Head of caudate nucleus (tissue), 42 donors: ENCODE measurements around the gene FAM169A.
"Not testable (repeated sequence)": the region's sequence is repeated elsewhere in the genome, so short reads cannot be mapped to it uniquely, and the experiment has no call there.

ENCODE experiments used
- DNase-seq, 42 donors: peaks; one replicate each; pipeline versions ENCODE4 v3.0.0 to v3.0.0-alpha.2; 2020 to 2021; ENCODE audit warnings: mixed read lengths in 7 of 42
- intact Hi-C: fragments of 100-400 bp; cut with DNase I; formaldehyde crosslinking; loops from one replicate; pipeline ENCODE4 v1.15.0; 2022

Gene FAM169A

DNA sequence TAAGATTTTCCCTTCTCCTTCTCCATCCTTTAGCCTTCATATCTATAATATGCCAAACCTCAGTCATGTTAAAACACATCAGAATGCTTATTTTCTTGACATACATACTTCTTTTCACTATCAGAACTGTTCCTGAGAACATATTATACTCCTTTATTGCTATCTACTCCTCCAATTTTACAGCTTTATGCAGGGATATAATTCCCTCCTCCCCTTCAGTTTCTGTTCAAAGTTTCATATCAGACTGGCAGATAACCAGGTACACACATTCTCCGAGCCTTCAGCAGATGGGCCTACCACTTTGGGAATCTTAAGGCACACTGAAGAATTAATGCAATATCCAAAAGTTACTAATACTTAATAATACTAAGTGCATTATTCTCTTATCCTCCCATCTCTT is 29.1 kb downstream of the FAM169A start:
- intact Hi-C loops, result no loop called here
- no peak for DNase-seq

DNA sequence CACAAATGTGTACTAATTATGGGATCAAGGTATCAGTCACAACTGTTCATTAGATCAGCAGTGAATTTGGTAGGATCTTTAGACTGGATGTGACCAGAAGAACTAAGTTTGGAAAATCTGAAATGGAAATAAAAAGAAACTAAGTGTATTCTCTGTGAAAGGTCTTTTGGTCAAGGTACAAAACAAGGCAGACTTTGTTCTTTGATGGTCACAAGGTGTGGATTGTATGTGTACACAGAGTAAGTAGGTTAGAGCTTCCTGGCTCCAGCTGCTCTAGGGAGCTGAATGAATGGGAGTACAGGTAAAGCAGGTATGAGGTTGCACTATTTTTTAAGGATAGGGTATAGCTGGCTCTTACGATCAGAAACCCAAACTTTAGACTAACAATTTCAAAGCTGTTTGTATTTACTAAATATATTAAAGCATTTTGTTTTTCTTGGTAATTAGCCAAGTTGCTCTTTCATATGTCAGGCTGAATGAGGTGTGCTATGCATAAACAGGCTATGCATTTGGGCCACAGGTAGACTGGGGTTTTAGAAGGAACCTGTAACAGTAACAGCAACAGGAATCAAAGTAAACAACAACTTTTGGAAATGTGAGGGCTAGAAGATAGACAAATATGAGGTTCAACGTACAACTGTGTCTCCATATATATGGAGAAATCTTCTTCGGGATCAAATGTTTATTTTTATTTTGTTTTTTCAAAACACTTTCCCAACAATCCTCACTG is 32.5 kb downstream of the FAM169A start:
- intact Hi-C loops, result no loop called here
- DNase-seq, result no peak

DNA sequence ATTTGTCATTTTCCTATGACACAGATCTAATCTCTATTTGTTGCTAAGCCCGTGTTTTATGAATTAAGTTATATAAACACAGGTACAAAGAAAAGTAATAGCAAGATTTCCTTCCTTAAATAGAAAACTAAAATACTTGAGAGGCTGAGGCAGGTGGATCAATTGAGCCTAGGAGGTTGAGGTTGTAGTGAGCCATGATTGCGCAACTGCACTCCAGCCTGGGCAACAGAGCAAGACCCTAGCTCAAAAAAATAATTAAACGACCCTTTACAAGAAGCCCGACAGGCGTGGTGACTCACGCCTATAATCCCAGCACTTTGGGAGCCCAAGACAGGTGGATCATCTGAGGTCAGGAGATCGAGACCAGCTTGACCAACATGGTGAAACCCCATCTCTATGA is 36.8 kb downstream of the FAM169A start:
- intact Hi-C loops, result no loop called here
- no peak for DNase-seq

DNA sequence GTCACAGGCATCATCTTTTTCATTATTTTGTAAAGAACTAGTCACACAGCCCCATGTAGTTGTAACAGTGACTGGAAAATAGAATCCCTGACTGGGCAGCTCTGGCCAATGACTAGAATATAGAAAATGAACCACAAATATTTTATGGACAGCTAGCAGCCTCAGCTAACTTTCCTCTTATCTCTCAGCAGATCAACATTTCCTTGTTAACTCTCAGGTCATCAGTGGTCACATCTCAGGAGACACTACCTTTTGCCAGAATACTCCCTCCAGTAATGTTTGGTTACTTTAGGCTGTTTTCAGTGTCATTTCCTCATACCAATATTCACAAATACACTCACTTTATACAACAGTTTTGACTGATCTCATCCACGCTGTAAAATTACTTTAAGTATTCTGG is 43.9 kb downstream of the FAM169A start:
- no peak for DNase-seq
- intact Hi-C loops, result no loop called here

DNA sequence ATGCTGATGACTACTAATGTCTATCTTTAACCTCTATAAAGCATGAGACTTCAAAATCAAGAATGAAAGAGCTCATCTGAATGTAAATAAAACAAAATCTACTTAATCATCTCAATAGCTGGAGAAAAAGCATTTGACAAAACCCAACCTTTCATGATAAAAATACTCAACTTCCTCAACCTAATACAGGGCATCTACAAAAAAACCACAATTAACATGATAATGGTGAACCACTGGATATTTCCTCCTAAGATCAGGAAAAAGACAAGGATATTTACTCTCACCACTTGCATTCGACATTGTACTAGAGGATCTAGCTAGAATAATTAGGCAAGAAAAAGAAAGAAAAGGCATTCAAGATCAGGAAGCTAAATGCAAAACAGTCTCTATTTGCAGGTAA is 49.3 kb downstream of the FAM169A start:
- intact Hi-C loops, result no loop called here
- DNase-seq, result no peak

DNA sequence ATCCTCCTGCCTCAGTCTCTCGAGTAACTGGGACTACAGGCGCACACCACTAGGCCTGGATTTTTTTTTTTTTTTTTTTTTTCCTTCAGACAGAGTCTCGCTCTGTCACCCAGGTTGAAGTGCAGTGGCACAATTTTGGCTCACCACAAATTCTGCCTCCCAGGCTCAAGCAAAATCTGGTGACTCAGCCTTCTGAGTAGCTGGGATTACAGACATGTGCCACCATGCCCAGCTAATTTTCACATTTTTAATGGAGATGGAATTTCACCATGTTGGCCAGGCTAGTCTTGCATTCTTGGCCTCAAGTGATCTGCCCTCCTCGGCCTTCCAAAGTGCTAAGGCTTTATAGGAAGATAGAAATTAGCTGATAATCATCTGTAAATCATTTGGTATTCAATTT is 55.3 kb downstream of the FAM169A start:
- no peak for DNase-seq
- intact Hi-C loops, result no loop called here

DNA sequence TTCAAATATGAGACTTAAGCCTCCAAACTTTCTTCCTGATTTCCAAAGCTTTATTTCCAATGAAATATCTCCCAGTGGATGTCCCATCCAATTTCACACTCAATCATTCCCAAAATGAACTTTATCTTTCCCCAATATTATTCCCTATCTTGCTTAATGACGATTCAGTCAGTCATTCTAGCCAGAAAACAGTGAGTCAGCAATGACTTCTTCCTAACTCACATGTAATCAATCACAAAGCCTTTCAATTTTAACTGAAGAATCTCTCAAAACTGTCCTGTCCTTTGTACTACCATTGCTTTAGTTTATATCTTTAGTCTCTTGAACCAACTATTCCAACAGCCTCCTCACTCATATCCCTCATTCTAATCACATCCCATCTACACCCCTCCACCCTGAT is 64.2 kb downstream of the FAM169A start:
- no peak for DNase-seq
- intact Hi-C loops, result no loop called here

DNA sequence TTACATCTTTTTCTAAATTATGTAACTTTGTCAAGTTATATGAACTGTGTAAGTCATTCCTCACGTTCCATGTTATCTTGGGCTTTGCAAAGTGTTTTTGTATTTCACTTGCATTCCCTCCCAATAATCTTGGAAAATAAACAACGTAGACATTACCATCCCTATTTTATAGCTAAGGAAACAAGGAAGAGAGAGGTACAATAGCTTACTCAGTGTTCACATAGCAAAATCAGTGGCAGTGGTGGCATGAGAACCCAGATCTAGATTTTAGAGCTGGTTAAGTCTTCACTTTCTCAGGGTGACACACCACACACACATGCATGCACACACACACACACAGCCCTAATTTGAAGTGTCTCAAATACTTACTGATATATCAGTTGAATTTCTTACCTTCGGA is 65.0 kb downstream of the FAM169A start:
- DNase-seq, result no peak
- intact Hi-C loops, result no loop called here

DNA sequence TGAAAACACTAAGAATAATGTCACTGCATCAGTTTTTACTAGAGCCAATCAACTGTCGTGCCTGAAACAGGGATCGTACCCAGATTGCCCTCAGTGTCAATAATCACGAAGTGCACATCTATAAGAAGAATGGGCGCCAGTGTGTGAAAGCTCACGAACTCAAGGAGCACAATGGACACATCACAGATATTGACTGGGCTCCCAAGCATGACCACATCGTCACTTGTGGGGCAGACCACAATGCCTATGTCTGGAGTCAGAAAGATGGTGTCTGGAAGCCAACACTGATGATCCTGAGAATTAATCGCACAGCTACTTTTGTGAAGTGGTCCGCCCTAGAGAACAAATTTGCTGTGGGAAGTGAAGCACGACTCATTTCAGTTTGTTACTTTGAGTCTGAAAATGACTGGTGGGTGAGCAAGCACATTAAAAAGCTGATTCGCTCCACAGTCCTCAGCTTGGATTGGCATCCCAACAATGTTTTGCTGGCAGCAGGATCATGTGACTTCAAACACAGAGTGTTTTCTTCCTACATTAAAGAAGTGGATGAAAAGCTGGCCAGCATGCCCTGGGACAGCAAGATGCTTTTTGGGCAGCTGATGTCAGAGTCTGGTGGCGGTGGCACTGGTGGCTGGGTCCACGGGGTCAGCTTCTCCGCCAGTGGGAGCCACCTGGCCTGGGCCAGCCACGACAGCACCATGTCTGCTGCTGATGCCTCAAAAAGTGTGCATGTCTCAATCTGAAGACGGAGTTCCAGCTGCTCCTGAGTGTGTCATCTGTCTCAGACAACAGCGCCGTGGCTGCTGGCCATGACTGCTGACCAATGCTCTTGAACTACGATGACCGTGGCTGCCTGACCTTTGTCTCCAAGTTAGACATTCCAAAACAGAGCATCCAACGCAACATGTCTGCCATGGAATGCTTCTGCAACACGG is 66.9 kb downstream of the FAM169A start:
- intact Hi-C loops, result no loop called here
- peak; percentile 28 to 86 (median 63) for DNase-seq

DNA sequence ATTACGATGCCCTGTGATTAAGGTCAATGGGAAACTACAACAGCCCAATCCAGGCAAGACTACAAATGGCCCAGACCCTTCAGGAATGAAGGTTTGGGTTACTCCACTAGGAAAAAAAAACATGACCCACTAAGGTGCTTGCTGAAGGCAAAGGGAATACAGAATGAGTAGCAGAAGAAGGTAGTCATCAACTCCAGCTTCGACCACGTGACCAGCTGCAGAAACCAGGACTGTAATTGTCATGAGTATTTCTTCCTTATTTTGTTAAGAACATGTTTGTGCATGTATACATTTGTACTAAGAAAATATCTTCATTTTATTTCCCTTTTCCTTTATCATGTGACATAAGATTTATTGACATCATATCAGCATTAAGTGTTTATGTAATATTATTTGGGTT is 74.5 kb downstream of the FAM169A start:
- intact Hi-C loops, DNase-seq: not testable (repeated sequence)

DNA sequence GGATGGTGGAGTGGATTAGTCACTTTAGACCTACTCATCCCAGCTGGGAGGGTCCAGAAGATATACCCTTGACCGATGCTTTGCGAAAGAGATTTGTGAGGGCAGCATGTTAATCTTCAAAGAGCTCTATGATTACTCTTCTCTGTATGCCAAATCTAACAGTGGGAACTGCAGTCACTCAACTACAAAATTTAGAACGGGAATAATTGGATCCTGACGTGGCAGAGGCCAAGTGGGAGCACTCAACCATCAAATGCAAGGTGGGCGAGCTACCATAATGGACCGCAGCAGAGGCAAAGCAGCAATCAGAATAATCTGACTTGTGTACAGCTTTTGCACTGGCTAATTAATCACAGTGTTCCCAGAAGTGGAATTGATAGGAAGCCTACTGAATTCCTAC is 78.8 kb downstream of the FAM169A start:
- intact Hi-C loops, result no loop called here
- DNase-seq, result no peak

DNA sequence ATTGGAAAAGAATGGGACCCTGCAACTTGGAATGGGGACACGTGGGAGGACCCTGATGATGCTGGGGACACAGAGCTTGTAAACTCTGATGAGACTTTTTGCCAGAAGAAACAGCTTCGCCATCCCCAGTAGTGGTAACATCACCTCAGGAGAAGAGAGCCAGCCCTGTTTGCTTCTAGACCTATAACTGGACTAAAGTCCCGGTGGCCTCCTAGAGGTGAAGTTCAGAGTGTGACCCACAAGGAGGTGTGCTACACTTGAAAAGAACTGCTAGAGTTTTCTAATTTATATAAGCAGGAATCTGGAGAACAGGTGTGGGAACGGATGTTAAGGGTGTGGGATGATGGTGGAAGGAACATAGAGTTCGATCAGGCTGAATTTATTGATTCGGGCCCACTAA is 79.3 kb downstream of the FAM169A start:
- DNase-seq, result no peak
- intact Hi-C loops, result no loop called here

DNA sequence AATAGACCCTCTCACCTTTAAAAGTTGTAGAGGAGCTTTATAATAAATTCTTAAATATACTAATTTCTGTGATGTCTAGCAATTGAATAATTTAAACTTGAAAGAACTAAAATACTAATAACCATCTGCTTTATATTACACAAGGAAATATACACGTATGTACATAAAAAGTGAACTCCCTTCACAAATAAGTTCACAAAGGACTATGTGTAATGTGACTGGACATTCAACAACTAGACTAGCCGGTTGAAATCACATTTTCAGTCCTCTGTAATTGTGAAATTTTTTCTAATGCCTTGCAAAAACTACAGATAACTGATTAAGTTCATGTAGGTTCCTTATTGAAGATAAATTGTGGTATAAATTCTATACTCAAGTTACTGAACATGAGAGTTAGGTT is 87.6 kb downstream of the FAM169A start:
- intact Hi-C loops, result no loop called here
- DNase-seq, result no peak

DNA sequence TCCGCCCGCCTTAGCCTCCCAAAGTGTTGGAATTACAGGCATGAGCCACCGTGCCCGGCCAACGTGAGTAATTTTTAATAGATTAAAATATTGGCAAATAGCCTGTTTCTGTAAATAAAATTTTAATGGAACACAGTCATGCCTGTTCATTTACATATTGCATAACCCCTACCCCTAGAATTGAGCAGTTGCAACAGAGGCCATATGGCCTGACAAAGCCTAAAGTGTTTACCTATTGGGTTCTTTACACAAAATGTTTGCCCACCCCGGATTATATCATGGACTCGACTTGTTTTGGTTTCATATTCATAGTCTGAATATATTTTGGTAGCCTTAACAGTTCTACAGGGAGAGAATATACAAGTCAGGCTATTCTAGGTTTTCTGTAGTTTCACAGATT is 93.8 kb downstream of the FAM169A start:
- no peak for DNase-seq
- intact Hi-C loops, result no loop called here

DNA sequence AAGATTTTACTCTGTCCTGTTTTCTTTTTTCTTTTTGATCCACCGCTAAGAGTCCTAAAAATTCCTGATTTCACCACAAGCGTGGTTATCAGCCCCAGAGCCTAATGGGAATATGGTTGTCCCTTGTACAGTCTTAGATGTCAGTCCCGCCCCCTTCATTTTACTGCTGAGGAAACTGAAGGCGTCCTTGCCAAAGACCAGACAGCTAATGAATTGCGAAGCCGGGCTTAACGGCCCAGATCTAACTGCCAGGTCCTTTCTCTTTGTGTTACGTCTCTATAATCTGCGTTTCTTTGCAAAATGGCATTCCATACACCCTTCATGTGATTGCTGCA is 98.6 kb downstream of the FAM169A start:
- peak in 19 of 42 donors; percentile 11 to 67 (median 32) for DNase-seq
- intact Hi-C loops, result loop anchor here (10.0 kb wide), 3 partner anchors 93 to 147 kb away; partner anchors contain the start of gene FAM169A

DNA sequence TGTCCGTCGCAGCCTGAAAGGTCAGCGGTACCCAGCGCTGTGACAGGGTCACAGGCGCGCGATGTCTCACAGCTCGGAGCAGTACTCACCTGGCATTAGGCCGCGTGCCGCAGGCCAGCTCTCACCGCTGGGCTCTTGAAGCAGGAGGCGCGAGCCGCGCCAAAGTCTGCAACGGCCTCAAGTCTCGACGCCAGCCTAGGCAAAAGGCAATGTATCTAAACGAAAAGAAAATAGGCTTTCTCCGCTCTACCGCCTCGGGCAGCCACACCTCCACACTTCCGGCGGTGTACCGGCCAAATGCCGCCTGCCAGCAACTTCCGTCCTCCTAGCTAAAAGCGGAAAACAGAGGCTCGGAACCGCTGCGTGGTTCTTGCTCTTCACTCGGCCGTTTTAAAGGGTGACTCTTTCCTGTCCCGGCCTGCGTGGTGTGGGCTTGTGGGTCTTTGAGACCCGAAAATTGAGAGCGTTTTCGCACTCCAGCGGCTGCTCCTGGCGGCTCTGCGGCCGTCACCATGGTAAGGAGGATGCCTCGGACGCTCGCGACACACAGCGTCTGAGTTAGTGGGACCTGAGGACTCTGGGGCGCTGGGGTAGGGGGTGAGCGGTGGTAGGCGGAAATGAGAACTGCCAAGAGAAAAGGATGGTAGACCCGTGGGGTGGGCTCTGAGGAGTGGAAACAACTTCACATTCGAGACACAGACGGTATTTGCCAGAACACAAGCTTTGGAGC is 99.2 kb downstream of the FAM169A start, which contains the start of the genes GFM2 and NSA2:
Gene GFM2, minus strand, starts transcription at position 269 of the 730 bp plus-strand sequence. CDS start 3,375 bp downstream, outside the sequence.
Gene NSA2, plus strand, starts transcription at position 401 of the 730 bp plus-strand sequence. Its CDS starts 112 bp downstream, at position 513.
- intact Hi-C loops, result loop anchor here (10.0 kb wide), 3 partner anchors 92 to 148 kb away; partner anchors contain the start of gene FAM169A
- peak; percentile 84 to 99 (median 96) for DNase-seq

DNA sequence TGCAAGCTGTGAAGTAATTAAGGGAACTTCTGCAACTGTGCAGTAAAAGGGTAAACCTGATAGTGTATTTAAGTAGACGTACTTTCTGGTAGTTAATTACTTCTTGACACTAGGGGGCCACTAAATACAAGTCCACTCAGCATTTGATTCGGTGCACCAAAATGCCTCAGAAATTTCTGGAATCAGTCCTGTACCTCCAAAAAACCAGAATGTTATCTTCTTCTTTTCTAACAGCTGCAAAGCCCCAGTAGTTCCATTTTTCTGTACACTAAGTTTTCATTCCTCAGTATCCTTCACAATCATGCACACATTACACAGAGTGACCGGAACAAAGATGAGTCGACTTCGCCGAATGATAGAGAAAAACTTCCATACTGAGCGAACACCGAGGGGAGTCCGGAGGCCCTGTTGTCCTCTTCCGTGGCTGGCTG is 99.8 kb downstream of the FAM169A start:
- intact Hi-C loops, result loop anchor here (10.0 kb wide), 3 partner anchors 92 to 148 kb away; partner anchors contain the start of gene FAM169A

DNA sequence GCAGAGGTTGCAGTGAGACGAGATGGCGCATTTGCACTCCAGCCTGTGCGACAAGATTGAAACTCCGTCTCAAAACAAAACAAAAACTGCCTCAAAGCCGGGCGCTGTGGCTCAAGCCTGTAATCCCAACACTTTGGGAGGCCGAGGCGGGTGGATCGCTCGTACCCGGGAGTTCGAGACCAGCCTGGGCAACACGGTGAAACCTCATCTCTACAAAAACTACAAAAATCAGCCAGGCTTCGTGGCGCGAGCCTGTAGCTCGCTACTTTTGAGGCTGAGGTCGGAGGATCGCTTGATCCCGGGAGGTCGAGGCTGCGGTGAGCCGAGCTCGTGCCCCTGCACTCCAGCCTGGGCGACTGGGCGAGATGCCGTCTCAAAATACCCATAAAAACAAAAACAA is 100.3 kb downstream of the FAM169A start:
- intact Hi-C loops, result loop anchor here (10.0 kb wide), 3 partner anchors 91 to 149 kb away; partner anchors contain the start of gene FAM169A
- DNase-seq, result no peak

More for the DNA sequence above, 99.8 kb downstream of the FAM169A start:
- DNase-seq, result peak in 1 of 42 donors; percentile 30

DNA sequence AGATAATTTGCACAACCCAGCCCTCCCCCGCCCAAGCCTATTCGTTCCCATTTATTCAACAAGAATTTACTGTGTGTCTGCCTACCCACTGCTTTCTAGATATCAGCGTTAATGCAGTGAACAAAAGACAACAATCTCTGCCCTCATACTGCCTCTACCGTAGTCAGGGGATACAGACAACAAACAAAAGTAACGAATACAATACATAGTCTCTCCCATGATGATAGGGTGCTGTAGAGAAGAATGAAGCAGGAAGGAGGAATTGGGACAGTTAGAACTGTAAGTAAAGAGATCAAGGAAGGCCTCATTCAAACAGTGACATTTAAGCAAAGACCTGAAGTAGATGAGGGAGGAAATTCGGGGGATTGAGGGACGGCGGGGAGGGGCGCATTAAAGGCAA is 101.0 kb downstream of the FAM169A start:
- no peak for DNase-seq
- intact Hi-C loops, result loop anchor here (10.0 kb wide), 3 partner anchors 90 to 150 kb away; partner anchors contain the start of gene FAM169A
